KOPT-K1 (cell line): Measurements from ENCODE around the gene DNAJB6.

Source experiments
- H3K27ac ChIP-seq: fragments of 200-600 bp; sonication (generic); 2 replicates; pipeline ENCODE4 v1.5.1; 2016; ENCODE audit warnings: antibody characterized with exemption, mild to moderate bottlenecking, low read depth, low read length; ENCODE audit not compliant: poor library complexity, severe bottlenecking
- H3K36me3 ChIP-seq: fragments of 200-600 bp; sonication (generic); 2 replicates; pipeline ENCODE4 v1.5.1; 2017; ENCODE audit warnings: antibody characterized with exemption, mild to moderate bottlenecking, low read length, moderate library complexity; ENCODE audit not compliant: insufficient read depth
- H3K9me3 ChIP-seq: fragments of 200-600 bp; sonication (generic); 2 replicates; pipeline ENCODE4 v1.5.1; 2017; ENCODE audit warnings: antibody characterized with exemption, low read length, mild to moderate bottlenecking; ENCODE audit not compliant: insufficient read depth, poor library complexity, severe bottlenecking

The DNAJB6 gene

DNA sequence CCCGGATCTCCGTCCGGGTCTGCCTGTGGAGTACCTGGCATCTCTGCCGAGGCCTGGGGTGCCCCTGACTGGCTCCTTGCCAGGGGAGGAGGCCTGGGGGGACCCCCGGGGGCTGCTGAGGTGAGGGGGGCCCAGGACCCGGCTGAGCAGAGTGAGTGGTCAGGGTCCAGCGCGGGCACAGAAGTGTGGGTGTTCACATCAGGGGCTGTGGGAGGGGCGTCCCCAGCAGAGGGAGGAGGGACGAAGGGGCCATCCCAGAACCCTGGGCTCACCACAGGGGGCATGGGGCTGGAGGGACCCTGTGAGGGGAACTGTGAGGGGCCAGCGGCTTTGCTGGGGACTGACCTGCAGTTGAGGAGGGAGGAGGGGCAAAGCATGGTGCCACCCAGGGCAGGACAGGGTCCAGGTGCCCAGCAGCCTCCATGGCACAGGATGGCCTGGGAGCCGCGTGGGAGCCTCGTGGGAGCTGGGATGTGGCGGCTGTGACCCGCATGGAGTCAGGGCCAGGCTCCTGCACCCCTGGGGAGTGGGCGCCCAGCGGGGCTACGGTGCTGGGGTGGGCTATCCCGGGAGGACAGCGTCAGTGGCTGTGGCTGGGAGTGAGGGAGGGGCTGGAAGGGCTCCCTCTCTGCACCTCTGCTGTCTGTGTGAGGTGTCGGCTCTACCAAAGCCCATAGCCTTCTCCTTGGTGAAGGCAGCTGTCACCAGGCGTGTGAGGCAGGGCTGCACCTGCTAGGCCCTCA lies 91.2 kb downstream of the DNAJB6 start:
- H3K36me3 ChIP-seq: 0 out of 2 replicates have a peak, but pooled peaks cover 2% of the 10 kb centered on the region
- no peaks in the 10 kb centered on the region for H3K9me3 ChIP-seq
- no peak overlapping the region for H3K27ac ChIP-seq

DNA sequence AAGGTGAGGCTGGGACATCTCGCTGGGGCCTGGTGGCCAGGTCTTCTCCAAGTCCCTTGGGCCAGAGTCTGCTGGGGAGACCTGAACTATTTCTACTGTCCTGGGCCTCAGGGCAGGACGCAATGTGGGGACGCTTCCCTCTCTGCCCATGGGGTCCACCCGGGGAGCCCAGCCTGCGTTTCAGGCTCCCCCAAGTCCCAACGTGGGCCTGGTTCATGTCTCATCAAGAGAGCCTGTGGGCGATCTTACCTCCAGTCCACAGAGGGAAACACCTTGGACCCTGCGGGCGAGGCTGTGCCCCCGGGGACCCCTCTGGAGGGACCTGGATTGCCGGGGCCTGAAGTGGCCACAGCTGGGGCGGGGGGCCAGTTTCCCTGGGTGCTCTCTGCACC lies 91.7 kb downstream of the DNAJB6 start:
- Histone ChIP-seq H3K27ac (no peak overlapping the region), H3K9me3 (no peaks in the 10 kb centered on the region), H3K36me3 (no peaks in the 10 kb centered on the region)

DNA sequence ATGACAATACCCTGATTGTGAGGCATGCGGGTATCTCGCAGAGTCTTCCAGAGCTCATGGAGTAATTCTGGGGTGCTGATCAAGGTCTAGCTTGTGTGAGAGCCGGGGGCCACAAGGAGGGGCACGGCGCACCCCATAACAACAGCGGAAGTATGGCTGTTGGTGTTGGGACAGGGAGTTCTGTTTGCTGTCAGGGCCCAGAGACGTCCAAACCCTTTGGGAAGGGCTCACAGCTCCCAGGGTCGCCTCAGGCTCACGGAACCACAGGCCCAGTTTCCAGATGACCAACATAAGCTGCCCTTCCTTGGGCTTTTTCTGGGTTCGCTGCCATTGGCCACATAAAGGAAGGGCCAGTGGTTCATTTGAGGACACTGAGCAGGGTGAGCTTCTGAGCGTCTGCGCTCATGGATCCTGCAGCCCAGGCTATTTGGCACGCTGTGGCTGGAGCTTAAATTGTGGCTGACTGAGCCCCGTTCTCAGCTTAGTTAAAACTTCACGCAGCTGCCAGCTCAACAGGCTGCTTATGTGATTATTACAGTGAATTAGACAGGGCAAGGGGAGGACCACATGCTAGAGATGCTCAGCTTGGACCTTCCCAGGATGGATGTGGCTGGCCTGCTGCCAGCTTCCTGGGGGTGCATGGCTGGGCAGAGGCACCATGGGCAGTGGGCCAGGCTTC lies 92.3 kb downstream of the DNAJB6 start:
- no peak overlapping the region for H3K27ac ChIP-seq
- no peaks in the 10 kb centered on the region for H3K9me3 ChIP-seq
- H3K36me3 ChIP-seq: no peaks in the 10 kb centered on the region

- Histone ChIP-seq H3K9me3 (no peaks in the 10 kb centered on the region), H3K27ac (no peak overlapping the region), H3K36me3 (no peaks in the 10 kb centered on the region)
Measured at GRCh38 chr7:157429680-157430224, 92.9 kb downstream of the DNAJB6 start.

- H3K27ac ChIP-seq: no peak overlapping the region
- no peaks in the 10 kb centered on the region for H3K9me3 ChIP-seq
Measured at GRCh38 chr7:157430721-157431120, 93.9 kb downstream of the DNAJB6 start.

DNA sequence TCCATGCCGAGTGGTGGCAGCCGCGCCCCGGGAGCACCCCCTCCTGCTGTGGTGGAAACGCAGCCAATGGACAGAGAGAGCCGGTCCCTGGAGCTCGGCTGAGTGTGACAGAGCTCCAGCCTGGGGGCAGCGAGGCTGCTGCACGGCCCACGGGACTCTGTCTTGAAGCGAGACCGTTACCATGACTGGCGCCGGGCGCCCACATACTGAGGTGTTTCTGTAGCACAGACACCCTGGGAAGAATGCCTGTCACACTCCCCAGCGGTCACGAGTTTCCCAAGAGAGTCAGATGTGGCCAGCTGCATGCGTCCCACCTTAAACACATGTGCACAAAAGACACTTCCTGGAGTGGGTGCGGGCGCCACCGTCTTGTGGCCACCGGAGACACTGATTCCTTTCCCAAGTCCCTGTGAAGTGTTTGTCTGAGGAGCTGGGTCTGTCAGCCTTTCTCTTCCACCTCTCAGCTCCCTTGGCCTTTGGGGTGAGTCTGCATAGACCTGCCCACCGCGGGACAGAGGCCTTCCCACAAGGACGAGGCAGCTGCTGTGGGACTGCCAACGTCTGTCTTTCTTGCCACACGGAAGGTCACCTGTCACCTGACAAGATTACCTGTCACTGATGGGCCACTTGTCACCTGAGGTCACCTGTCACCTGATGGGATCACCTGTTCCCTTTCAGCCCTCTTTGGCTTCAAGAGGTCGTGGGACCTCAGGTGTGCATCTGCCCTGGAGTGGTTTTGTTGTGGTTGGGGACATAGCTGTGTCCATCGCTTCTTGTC lies 94.6 kb downstream of the DNAJB6 start:
- no peaks in the 10 kb centered on the region for H3K9me3 ChIP-seq
- no peak overlapping the region for H3K27ac ChIP-seq
- no peaks in the 10 kb centered on the region for H3K36me3 ChIP-seq

More at GRCh38 chr7:157430721-157431120, 93.9 kb downstream of the DNAJB6 start:
- H3K36me3 ChIP-seq: no peaks in the 10 kb centered on the region

- Histone ChIP-seq H3K36me3 (no peaks in the 10 kb centered on the region), H3K9me3 (no peaks in the 10 kb centered on the region), H3K27ac (no peak overlapping the region)
Measured at GRCh38 chr7:157431951-157432540, 95.2 kb downstream of the DNAJB6 start.

GRCh38 chr7:157432541-157432956 lies 95.7 kb downstream of the DNAJB6 start:
- no peak overlapping the region for H3K27ac ChIP-seq
- no peaks in the 10 kb centered on the region for H3K9me3 ChIP-seq
- no peaks in the 10 kb centered on the region for H3K36me3 ChIP-seq

DNA sequence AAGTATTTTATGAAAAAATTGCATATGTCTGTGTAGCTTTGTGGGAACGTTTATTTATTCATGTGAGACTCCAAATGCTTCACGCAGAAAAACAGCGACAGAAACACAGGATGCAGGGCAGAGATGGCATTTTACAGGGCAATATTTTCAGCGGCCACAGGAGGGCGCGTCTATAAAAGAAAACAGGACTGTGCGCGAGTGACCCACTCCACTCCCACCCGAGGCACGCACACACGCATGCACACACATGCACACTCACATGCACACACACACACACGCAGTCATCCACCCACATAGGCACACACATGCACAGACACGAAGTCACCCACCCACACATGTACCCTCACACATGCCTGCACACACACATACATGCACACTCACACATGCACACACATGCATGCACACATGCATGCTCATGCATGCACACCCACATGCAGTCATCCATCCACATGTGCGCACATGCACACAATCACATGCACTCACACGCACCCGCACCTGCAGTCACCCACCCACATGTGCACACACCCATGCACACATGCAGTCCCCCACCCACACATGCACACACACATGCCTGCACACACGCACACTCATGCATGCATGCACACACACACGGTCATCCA lies 96.3 kb downstream of the DNAJB6 start:
- no peak overlapping the region for H3K27ac ChIP-seq
- H3K36me3 ChIP-seq: no peaks in the 10 kb centered on the region
- no peaks in the 10 kb centered on the region for H3K9me3 ChIP-seq

DNA sequence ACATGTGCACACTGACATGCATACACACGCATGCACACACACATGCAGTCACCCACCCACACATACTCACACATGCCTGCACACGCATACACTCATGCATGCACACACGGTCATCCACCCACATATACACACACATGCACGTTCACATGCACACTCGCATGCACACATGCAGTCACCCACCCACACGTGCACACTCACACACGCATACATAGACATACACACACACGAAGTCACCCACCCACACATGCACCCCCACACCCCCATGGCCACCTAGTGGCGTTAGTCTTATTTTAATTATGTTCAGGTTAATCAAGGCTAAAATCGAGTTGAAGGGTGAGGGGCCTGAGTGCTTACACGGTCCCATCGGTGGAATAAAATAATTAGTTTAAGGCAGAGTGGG lies 96.8 kb downstream of the DNAJB6 start:
- no peaks in the 10 kb centered on the region for H3K36me3 ChIP-seq
- no peaks in the 10 kb centered on the region for H3K9me3 ChIP-seq
- H3K27ac ChIP-seq: no peak overlapping the region

- H3K27ac ChIP-seq: no peak overlapping the region
- no peaks in the 10 kb centered on the region for H3K36me3 ChIP-seq
Measured at GRCh38 chr7:157434231-157434630, 97.4 kb downstream of the DNAJB6 start.

GRCh38 chr7:157434701-157435100 lies 97.9 kb downstream of the DNAJB6 start:
- Histone ChIP-seq H3K9me3 (no peaks in the 10 kb centered on the region), H3K27ac (no peak overlapping the region), H3K36me3 (no peaks in the 10 kb centered on the region)

More at GRCh38 chr7:157434231-157434630, 97.4 kb downstream of the DNAJB6 start:
- no peaks in the 10 kb centered on the region for H3K9me3 ChIP-seq

DNA sequence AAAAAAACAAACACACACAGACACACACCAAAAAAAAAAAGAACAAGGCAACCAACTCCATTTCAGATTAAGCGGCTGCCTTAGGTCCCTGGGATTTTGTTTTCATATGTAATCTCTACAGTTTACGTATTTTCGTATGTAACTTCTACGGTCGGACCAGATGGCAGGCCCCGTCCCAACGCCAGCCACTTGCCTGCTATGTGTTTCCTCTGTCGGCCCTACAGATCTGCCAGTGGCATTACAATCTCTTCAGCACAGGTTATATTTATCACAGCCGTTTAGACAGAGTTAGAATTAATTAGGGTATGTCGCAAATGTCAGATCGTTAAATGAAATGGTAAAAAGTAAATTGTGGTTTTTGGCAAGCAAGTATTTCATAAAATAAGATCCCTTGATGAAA lies 99.3 kb downstream of the DNAJB6 start:
- no peaks in the 10 kb centered on the region for H3K36me3 ChIP-seq
- no peaks in the 10 kb centered on the region for H3K9me3 ChIP-seq
- no peak overlapping the region for H3K27ac ChIP-seq

GRCh38 chr7:157436763-157437480 lies 100.1 kb downstream of the DNAJB6 start:
- no peaks in the 10 kb centered on the region for H3K9me3 ChIP-seq
- no peaks in the 10 kb centered on the region for H3K36me3 ChIP-seq
- H3K27ac ChIP-seq: no peak overlapping the region
